ENCODE measurements around the gene GINS3.
"Not testable (repeated sequence)": the region's sequence is repeated elsewhere in the genome, so short reads cannot be mapped to it uniquely, and the experiment has no call there.

Gene GINS3

DNA sequence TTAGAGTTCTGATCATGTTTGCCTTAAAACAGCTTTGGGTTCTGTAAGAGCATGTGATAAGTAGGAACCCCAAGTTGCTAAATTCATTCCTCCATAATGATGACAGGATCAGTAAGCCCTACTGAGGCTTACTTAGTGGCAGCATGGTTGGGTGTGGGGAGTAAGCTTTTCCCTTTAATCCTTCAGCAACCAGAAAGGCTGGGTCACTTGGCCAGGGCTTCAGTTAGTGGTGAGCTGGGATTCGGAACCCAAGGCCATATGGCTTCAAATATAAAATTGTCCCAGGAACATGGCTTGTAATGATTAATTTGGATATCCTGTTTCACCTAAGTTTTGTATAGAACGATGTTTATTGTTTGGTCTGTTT, 850 bp downstream of the GINS3 start:
- DNase-seq (ENCODE audit: low read depth), result peak; percentile 9

DNA sequence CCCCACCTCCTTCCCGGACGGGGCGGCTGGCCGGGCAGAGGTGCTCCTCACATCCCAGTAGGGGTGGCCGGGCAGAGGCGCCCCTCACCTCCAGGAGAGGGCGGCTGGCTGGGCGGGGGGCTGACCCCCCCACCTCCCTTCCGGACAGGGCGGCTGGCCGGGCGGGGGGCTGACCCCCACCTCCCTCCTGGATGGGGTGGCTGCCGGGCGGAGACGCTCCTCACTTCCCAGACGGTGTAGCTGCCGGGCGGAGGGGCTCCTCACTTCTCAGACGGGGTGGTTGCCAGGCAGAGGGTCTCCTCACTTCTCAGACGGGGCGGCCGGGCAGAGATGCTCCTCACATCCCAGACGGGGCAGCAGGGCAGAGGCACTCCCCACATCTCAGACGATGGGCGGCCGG, 4.6 kb downstream of the GINS3 start:
- not testable (repeated sequence) for DNase-seq (ENCODE audit: low read depth)

DNA sequence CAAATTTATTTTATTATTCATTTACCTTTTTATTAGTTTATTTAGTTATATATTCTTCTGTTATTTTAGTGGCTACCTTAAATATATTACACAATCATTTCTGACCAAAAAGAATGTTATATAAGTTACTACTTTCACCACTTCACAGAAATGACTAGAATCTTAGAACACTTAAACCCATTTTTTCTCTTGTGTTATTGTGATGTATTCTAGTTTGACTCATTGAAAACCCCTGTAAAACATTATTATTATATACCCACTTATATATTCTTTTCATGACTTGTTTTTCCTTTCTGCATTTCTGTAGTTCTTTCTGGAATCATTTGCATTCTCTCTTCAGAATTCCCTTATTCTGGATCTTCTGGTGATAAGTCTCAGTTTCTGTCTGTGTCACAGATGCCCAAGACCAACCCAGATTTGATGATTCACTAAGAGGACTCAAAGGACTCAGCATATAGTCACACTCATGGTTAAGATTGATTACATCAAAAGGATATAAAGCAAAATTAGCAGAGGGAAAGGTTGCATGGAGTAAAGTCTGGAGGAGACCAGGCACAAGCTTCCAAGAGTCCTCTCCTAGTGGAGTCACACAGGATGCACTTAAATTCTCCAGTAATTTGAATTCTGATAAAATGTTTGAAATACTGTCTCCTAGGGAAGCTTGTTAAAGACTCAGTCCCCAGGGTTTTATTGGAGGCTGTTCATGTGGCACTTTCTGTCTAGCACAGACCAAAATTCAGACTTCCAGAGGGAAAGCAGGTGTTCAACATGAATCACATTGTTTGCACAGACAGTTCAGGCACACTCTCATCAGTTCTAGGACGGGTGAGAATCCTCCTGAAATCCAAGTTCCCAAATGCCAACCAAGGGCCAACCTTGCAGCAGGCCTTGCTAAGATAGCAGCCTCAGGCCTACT, 7.7 kb downstream of the GINS3 start:
- no peak for DNase-seq (ENCODE audit: low read depth)

DNA sequence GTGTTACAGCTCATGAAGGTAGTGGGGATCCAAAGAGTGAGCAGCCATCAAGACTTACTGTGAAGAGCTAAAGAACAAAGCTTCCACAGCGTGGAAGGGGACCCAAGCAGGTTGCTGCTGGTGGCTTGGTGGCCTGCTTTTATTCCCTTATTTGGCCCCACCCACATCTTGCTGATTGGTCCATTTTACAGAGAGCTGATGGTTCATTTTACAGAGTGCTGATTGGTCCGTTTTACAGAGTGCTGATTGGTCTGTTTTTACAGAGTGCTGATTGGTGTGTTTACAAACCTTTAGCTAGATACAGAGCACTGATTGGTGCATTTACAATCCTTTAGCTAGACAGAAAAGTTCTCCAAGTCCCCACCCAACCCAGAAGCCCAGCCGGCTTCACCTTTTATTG, 9.0 kb downstream of the GINS3 start:
- not testable (repeated sequence) for DNase-seq (ENCODE audit: low read depth)

DNA sequence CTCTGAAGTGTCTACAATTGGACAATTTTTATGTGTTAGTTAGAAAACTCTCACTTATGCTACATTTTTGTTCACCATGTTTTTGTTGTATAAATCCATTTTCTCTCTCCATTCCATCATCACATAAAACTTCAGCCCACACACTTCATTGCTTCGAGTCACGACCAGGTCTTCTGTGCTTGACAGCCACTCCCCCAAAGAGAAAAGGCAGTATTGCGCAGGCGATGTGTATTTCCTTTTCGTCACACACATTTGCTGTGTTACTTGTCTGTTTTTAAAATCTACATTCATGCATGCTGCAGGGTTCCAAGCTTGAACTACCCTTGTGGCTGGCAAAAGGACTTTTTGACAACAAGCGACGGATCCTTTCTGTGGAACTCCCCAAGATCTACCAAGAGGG, 10.5 kb downstream of the GINS3 start:
- no peak for DNase-seq (ENCODE audit: low read depth)

DNA sequence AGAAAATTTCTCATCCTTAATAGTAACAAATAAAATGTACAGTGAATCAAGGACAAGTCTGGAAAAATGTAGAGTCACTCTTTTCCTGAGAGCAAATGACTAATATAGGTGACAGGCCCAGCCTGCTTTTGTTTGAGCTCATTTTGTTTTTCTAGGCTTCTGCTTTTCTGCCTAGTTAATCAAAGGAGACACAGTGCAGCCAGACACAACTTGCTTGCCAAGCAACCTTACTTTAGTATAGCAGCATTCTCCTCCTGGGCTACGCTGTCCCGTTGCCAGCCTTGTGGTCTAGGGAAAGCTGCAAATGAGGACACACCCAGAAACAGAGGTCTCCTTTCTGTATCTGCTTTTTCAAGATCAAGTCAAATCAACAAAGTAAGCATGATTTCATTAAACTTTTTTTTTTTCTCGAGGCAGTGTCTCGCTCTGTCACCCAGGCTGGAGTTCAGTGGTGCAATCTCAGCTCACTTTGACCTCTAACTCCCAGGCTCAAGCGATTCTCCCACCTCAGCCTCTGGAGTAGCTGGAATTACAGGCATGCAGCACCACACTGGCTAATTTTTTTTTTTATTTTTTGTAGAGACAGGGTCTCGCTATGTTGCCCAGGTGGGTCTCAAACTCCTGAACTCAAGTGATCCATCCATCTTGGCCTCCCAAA, 17.2 kb downstream of the GINS3 start:
- DNase-seq (ENCODE audit: low read depth), result peak; percentile 45

DNA sequence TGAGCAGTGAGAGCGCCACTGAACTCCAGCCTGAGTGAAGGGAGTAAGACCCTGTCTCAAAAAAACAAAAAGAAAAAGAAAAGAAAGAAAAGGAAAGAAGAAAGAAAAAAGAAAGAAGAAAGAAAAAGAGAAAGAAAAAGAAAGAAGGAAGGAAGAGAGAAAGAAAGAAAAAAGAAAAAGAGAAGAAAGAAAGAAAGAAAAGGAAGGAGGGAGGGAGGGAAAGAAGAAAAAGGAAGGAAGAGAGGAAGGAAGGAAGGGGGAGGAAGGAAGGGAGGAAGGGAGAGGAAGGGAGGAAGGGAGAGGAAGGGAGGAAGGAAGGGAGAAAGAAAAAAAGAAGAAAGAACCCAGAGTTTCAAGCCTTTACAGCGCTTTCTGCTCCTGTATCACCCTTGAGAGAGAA, 19.1 kb downstream of the GINS3 start:
- DNase-seq (ENCODE audit: low read depth), result no peak

DNA sequence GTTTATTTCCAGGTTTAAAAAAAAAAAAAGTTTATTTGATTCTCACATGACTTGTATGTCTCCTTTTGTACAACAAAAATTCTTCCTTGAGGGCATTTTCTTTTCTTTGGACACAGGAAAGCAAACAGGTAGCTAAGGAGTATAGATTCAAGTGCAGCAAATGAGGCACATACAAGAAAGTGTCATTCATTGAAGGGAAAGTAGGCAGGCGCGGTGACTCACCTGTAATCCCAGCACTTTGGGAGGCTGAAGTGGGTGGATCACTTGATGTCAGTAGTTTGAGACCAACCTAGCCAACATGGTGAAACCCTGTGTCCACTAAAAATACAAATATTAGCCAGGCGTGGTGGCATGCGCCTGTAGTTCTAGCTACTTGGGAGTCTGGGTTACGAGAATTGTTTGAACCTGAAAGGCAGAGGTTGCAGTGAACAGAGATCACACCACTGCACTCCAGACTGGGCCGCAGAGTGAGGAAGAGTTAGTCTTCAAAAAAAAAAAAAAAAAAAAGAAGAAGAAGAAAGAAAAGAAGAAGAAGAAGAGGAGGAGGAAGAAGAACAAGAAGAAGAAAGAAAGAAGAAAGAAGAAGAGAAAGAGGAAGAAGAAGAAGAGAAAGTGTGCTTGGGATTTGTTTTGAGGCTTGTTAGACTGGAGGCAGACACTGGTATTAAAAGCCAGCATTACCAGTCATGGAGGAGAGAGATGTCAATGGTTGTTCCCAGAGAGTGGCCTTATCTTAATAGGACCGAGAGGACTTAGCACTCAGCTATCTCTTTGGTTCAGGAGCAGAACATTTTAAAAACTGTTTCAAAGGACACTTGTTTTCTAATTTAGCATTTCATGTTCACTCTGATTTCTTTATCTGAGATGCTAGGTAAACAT, 19.7 kb downstream of the GINS3 start:
- no peak for DNase-seq (ENCODE audit: low read depth)

DNA sequence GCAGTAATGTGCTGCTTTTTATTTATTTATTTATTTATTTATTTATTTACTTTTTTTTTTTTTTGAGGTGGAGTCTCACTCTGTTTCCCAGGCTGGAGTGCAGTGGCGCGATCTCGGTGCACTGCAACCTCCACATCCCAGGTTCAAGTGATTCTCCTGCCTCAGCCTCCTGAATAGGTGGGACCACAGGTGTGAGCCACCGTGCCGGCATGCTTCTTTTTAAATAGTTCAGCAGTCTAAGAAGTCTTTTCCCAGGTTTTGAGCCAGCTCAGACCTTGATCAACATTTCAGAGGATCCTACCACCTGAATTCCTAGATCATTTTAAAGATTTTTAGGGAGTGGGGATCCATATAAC, 20.3 kb downstream of the GINS3 start:
- DNase-seq (ENCODE audit: low read depth), result not testable (repeated sequence)

DNA sequence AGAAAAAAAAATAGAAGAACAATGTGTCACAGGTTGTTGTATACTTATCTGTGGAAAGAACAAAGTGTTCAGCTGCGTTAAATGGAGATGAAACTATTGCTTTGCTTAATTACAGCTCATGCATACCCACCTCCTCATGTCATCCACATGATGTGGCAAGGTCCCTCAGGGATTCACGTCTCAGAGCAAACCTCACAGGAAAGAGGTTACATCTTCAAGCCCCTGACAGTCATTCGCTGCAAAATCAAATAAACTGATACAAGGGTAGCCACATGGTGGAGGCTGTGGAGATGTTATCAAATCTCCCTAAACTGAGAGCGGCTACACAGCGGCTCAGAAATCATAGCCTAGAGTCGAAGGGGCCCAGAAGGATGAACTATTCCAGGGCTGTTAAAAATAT, 21.1 kb downstream of the GINS3 start:
- DNase-seq (ENCODE audit: low read depth), result no peak

DNA sequence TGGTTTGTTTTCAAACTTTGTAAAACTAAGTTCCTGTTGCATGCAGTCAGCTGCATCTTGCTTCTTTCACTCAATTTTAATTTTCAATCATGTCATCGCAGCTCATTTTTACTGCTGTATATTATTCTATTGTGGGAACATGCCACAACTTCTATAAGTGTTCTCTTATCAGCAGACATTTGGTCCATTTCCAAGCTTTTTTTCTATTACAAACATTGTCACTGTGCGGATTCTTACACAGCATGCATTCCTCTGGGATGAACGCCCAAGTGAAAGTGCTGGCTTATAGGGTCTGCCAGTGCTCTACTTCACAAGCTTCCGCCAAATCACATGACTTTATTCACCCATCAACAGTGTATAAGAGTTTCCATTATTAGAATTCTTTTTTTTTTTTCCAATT, 22.7 kb downstream of the GINS3 start:
- no peak for DNase-seq (ENCODE audit: low read depth)

DNA sequence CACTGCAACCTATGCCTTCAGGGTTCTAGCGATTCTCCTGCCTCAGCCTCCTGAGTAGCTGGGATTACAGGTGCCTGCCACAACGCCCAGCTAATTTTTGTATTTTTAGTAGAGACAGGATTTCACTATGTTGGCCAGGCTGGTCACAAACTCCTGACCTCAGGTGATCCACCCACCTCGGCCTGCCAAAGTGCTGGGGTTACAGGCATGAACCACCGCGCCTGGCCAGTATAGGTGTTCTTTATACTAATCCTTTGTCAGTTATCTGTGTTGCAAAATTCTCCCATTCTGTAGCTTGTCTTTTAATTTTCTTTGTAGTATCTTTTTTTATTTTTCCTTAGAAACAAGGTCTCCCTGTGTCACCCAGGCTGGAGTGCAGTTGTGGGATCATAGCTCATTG, 23.7 kb downstream of the GINS3 start:
- not testable (repeated sequence) for DNase-seq (ENCODE audit: low read depth)

DNA sequence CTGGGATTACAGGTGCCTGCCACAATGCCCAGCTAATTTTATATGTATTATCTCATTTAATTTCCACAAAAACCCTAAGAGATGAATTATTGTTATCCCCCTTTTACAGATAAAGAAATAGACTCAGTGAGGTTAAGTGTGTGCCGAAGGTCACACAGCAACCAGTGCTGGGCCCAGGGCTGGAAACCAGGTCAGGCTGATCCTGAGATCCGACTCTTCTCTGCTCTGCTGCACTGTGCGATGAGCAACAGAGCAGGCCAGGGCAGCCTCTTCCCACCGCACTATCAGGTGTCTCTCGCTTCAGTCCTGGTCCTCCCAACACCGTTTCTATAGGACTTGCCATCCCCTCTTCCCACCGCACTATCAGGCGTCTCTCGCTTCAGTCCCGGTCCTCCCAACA, 24.8 kb downstream of the GINS3 start:
- DNase-seq (ENCODE audit: low read depth), result no peak

DNA sequence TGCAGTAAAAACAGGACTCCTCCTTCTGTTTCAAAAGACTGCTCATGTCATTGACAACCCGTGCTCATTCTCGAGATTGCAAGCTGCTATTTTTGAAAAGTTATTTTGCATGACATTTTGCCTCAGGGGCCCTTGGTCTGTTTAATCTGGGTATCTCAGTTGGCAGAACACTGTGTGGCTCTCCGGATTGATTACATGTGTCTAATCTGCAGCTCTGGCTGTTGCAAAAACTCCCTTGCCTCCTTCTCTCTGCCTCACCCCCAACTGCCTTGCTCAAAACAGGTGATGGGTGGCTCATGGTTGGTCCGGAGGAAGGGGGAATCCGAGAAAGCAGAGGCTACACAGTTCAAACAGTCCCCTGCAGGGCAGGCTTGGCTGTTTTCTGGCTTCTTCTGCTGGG, 25.3 kb downstream of the GINS3 start:
- DNase-seq (ENCODE audit: low read depth), result no peak

DNA sequence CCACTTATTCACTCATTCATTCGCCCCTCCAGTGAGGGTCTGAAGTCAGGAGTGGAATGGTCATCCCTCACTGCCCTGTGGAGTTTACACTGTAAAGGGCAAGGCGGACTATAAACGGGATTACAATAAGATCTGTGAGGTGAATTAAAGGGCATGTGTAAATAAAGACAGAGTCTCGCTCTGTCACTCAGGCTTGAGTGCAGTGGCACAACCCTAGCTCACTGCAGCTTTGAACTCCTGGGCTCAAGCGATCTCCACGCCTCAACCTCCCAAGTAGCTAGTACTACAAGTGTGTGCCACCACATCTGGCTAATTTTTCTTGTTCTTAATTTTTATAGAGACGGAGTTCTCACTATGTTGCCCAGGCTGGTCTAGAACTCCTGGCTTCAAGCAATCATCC, 25.8 kb downstream of the GINS3 start:
- no peak for DNase-seq (ENCODE audit: low read depth)

DNA sequence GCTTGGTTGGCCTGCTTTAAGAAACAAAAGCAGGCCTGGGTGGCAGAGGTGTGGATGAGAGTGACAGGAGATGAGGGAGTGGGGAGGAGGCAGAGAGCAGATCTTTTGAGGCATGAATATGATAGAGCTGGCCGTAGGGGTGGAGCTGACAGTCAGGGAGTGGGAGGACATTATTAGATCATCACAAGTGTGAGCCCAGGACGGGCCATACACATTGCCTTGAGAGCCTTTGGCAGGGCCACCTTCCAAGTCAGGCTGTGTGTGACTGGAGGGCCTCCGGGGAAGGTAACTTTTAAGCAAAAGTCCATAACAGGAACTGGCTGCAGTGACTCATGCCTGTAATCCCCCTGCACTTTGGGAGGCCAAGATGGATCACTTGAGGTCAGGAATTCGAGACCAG, 26.3 kb downstream of the GINS3 start:
- DNase-seq (ENCODE audit: low read depth), result peak; percentile 25

DNA sequence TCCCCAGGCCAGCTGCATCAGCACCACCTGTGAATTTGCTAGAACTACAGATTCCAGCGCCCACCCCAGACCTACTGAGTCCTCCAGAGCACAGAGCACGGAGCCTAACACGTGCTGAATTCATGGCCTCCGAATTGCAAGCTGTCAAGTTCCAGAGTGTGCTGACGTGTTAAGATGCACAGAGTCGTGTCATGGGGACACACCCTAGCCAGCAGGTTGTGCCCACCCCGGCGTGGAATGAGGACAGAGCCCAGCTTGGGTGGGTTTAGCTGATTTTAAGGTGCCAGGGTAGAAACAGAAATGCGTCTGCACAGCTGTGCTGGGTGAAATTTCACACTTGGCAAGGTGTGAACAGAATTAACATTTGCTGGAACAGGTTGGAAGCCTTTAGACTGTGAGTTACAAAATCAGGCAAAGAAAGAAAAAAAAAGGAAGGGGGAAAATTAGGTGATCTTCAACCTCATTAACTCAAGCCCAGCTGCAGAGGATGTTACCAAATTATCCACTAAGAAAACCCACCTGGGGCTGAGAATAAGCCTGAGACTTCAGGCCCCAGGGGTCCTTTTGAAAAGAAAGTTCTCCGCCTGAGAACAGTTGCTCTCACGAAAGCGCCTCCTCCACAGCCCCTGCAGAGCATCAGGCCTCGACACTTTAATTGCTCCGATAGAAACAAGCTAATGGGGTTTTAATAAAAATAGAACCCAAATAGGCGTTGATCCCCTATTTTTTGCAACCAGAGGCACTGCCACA, 27.1 kb downstream of the GINS3 start:
- DNase-seq (ENCODE audit: low read depth), result no peak

DNA sequence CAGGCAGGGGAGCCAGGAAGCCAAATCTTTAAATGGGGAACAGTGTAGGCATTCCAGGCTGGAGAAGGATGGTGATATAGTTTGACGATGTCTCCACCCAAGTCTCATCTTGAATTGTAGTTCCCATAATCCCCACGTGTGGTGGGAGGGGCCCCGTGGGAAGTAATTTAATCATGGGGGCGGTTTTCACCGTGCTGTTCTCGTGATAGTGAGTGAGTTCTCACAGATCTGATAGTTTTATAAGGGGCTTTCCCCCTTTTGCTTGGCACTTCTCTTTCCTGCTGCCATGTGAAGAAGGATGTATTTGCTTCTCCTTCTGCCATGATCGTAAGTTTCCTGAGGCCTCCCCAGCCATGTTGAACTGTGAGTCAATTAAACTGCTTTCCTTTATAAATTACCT, 28.8 kb downstream of the GINS3 start:
- no peak for DNase-seq (ENCODE audit: low read depth)

DNA sequence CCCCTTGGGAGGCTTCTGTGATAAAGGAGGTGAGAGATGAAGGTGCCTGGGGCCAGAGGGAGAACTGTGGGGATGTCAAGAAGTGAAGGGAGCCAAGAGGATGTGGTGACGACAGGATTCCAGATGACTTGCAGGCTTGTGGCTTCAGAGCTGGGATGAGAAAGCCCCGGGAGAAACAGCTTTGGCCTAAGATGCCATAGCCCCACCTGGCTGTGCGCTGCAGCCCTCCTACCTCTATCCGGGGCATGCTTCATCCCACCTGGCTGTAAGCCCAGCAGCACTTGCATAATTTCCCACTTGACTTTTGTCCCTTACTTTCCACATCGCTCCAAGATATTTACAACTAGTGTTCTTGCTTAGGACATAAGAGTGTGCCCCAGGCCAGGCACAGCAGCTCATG, 29.3 kb downstream of the GINS3 start:
- DNase-seq (ENCODE audit: low read depth), result no peak

DNA sequence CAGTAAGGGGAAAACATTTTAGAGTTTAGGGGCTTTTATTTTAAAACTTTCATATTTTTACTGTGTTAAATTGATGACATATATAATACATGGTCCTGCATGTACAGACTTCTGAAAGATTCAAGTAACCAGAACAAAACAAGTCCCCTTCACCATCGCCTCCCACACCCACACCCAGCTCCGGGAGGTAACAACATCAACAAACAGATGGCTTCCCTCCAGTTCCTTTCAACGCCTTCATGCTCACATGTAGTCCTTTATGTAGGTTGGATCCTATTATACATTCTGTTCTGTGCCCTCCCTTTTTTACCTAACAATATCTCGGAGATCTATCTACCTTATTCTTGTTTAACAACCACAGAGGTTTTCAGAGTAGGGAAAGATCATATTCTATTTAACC, 30.5 kb downstream of the GINS3 start:
- no peak for DNase-seq (ENCODE audit: low read depth)

DNA sequence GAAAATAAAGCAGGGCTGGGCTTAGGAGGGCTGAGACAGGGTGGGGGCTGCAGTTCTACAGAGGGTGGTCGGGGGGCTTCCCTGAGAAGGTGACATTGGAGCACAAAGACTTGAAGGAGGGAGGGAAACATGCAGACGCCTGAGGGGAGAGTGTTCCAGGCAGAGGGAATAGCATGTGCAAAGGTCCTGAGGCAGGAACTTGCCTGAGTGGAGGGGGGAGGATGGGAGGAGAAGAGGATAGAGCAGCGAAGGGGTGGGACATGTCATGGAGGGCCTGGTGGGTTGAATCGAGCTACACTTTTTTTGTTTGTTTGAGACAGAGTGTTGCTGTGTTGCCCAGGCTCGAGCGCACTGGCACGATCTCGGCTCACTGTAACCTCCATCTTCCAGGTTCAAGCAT, 33.0 kb downstream of the GINS3 start:
- no peak for DNase-seq (ENCODE audit: low read depth)
